ENCODE data around the gene RSKR.
"Not testable (repeated sequence)": the region's sequence is repeated elsewhere in the genome, so short reads cannot be mapped to it uniquely, and the experiment has no call there.

DNA sequence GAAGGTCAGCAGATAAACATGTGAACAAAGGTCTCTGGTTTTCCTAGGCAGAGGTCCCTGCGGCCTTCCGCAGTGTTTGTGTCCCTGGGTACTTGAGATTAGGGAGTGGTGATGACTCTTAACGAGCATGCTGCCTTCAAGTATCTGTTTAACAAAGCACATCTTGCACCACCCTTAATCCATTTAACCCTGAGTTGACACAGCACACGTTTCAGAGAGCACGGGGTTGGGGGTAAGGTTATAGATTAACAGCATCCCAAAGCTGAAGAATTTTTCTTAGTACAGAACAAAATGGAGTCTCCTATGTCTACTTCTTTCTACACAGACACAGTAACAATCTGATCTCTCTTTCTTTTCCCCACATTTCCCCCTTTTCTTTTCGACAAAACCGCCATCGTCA lies 44.4 kb upstream of the RSKR start:
- TF ChIP-seq, protein P1, sequence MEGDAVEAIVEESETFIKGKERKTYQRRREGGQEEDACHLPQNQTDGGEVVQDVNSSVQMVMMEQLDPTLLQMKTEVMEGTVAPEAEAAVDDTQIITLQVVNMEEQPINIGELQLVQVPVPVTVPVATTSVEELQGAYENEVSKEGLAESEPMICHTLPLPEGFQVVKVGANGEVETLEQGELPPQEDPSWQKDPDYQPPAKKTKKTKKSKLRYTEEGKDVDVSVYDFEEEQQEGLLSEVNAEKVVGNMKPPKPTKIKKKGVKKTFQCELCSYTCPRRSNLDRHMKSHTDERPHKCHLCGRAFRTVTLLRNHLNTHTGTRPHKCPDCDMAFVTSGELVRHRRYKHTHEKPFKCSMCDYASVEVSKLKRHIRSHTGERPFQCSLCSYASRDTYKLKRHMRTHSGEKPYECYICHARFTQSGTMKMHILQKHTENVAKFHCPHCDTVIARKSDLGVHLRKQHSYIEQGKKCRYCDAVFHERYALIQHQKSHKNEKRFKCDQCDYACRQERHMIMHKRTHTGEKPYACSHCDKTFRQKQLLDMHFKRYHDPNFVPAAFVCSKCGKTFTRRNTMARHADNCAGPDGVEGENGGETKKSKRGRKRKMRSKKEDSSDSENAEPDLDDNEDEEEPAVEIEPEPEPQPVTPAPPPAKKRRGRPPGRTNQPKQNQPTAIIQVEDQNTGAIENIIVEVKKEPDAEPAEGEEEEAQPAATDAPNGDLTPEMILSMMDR (IDR thresholded peaks at IDR 0.05): not testable (repeated sequence)
- TF ChIP-seq POLR2A (IDR thresholded peaks at IDR 0.05; ENCODE audit: low read depth): not testable (repeated sequence)

All from esophagus muscularis mucosa (tissue), 3 donors.